ENCODE data around the gene PRELID2. TPM values are rescaled to one million over a fixed set of nuclear protein-coding genes. Genes with fewer than 3 reads are reported as not detected.

PRELID2 gene
- total RNA-seq, 4 donors from 2014 or later, result 23.9 to 143 (median 106) TPM

- no peak for DNase-seq
- Histone ChIP-seq H3K27me3 (no peaks in the 10 kb centered on the region), H3K9me3 (no peaks in the 10 kb centered on the region), H3K4me3 (peak overlapping the region in 3 of 4 donors; percentile 58 to 73 (median 72)), H3K27ac (peak overlapping the region; percentile 86 to 90 (median 88)), H3K4me1 (peaks cover 0 to 54% (median 28%) of the 10 kb centered on the region in 4 donors), H3K36me3 (no peaks in the 10 kb centered on the region)
- intact Hi-C loops (cut with DNase I; ENCODE audit: low total_unique reads) (no loop called here), in situ Hi-C loops (cut with MboI; ENCODE audit: low pct_ligation_motif_present in 1 of 4, low pct_unique_long_range_greater_than_20kb in 1 of 4, low sequenced_read_pairs in 3 of 4) (loop anchor here in 1 of 4 donors (25.0 kb wide), 1 partner anchor 1621 kb away; no protein-coding TSS in a partner anchor)
- WGBS, 2 donors (ENCODE audit: low coverage in 1 of 2), result 51 to 63% methylated on average over 9 to 10 of the region's 10 CpGs
- TF ChIP-seq POLR2AphosphoS5 (IDR thresholded peaks at IDR 0.05) (no peak), EP300 (IDR thresholded peaks at IDR 0.05; ENCODE audit: low read depth) (no peak)
- TF ChIP-seq, protein P1, sequence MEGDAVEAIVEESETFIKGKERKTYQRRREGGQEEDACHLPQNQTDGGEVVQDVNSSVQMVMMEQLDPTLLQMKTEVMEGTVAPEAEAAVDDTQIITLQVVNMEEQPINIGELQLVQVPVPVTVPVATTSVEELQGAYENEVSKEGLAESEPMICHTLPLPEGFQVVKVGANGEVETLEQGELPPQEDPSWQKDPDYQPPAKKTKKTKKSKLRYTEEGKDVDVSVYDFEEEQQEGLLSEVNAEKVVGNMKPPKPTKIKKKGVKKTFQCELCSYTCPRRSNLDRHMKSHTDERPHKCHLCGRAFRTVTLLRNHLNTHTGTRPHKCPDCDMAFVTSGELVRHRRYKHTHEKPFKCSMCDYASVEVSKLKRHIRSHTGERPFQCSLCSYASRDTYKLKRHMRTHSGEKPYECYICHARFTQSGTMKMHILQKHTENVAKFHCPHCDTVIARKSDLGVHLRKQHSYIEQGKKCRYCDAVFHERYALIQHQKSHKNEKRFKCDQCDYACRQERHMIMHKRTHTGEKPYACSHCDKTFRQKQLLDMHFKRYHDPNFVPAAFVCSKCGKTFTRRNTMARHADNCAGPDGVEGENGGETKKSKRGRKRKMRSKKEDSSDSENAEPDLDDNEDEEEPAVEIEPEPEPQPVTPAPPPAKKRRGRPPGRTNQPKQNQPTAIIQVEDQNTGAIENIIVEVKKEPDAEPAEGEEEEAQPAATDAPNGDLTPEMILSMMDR (IDR thresholded peaks at IDR 0.05), result no peak
Measured at GRCh38 chr5:145833631-145834200, 1.4 kb downstream of the PRELID2 start.

DNA sequence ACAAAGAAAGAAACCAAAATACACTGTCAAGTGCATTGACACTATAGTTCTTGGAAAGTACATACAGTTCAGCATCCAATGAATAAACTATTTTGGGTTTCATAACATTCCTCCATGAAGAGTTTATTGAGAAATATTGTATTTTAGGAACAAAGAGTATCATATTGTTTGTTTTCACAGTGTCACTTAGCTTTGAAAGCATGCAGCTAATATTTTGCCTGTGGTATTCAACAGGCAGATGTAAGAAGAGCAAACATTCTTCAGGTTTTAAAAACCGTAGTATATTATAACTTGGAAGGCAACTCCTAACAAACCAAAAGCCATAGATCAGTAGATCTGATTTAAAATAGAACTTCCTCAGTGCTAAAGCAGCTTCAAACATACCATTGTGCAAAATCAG is 4.5 kb downstream of the PRELID2 start:
- H3K27ac ChIP-seq, result peak overlapping the region in 2 of 4 donors; percentile 16 to 19
- no peaks in the 10 kb centered on the region for H3K27me3 ChIP-seq
- TF ChIP-seq, protein P1 (IDR thresholded peaks at IDR 0.05), result no peak
- no peak for TF ChIP-seq POLR2AphosphoS5 (IDR thresholded peaks at IDR 0.05)
- no peak for TF ChIP-seq POLR2A (IDR thresholded peaks at IDR 0.05)
- no peak for TF ChIP-seq EP300 (IDR thresholded peaks at IDR 0.05; ENCODE audit: low read depth)
- intact Hi-C loops (cut with DNase I; ENCODE audit: low total_unique reads) (no loop called here), in situ Hi-C loops (cut with MboI; ENCODE audit: low pct_ligation_motif_present in 1 of 4, low pct_unique_long_range_greater_than_20kb in 1 of 4, low sequenced_read_pairs in 3 of 4) (loop anchor here in 1 of 4 donors (25.0 kb wide), 1 partner anchor 1618 kb away; no protein-coding TSS in a partner anchor)
- whole genome bisulfite sequencing, 2 donors (ENCODE audit: low coverage in 1 of 2), result 14 to 17% methylated on average over 1 of the region's 1 CpG
- no peaks in the 10 kb centered on the region for H3K9me3 ChIP-seq
- H3K36me3 ChIP-seq, result no peaks in the 10 kb centered on the region
- peaks cover 0 to 46% (median 23%) of the 10 kb centered on the region in 4 donors for H3K4me1 ChIP-seq
- DNase-seq, result no peak
- no peak overlapping the region for H3K4me3 ChIP-seq

DNA sequence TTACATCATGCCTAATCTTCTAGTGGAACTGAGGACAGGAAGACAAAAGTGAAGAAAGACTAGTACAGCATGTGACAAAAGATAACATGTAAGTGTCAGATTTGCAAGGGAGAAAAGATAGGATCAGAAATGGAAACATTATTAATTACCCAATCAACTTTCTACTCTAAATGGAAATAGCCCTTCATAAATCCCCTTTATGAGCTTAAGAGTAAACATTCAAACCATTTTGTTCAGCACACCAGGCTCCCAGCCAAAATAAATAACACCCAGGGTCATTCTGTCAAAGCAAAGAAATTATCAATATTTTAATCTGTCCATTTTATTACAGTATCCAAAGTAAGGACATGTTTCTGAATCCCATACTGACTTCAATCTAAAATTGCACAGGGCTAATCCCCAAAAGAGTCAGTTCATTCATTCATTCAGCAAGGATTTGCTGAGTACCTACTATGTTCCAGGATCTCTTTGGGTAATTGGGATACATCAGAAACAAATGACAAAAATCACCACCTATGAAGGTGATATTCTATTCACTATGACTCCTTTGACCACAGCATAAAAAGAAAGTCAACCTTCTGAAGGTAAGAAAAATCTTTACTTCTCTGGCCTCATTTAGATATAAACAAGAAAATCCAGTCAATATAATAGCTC is 5.3 kb downstream of the PRELID2 start:
- no peaks in the 10 kb centered on the region for H3K9me3 ChIP-seq
- TF ChIP-seq EP300 (IDR thresholded peaks at IDR 0.05; ENCODE audit: low read depth), result no peak
- TF ChIP-seq, protein P1 (IDR thresholded peaks at IDR 0.05), result no peak
- TF ChIP-seq POLR2AphosphoS5 (IDR thresholded peaks at IDR 0.05), result no peak
- TF ChIP-seq POLR2A (IDR thresholded peaks at IDR 0.05), result no peak
- peaks cover 0 to 50% (median 22%) of the 10 kb centered on the region in 4 donors for H3K4me1 ChIP-seq
- intact Hi-C loops (cut with DNase I; ENCODE audit: low total_unique reads), result no loop called here
- H3K4me3 ChIP-seq, result no peak overlapping the region
- in situ Hi-C loops (cut with MboI; ENCODE audit: low pct_ligation_motif_present in 1 of 4, low pct_unique_long_range_greater_than_20kb in 1 of 4, low sequenced_read_pairs in 3 of 4), result loop anchor here in 1 of 4 donors (25.0 kb wide), 1 partner anchor 1618 kb away; no protein-coding TSS in a partner anchor
- no peak overlapping the region for H3K27ac ChIP-seq
- H3K27me3 ChIP-seq, result no peaks in the 10 kb centered on the region
- DNase-seq, result no peak
- no peaks in the 10 kb centered on the region for H3K36me3 ChIP-seq

DNA sequence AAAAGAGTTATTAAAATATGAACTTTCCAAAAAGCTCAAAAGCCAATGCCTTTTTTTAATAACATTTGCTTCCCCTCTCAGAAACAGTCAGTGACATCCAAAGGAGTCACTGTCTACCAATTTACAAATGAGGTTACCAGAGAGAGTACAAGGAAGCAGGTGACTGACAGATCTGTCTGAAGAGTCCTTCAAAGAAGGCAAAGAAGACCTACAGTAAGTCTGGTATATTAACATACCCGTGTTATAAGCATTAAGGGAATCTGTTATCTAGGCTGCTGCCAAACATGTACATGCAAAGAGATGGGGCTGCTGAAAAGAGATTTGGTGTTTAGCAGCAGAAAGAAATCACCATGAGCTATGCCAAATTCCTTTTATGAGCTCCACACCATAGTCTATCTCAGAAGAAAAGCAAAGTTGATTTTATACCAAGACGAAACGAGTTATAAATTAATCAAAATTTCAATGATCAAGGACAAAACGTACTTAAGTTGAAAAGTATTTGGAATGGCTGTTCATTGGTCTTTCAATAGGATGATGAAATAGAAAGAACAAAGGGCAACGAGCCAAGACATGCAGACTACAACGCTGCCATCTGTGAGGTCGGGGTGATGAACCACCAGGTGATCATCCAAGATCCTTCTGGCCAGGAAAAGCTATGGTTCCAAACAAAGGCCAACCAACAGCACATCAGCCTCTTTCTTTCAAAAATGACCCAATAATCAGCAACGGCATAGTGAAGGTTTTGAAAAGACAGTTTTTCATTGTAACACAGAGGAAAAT is 8.1 kb downstream of the PRELID2 start:
- H3K4me1 ChIP-seq, result peaks cover 0 to 34% (median 17%) of the 10 kb centered on the region in 4 donors
- 59 to 73% methylated on average over 6 to 8 of the region's 8 CpGs for WGBS, 2 donors (ENCODE audit: low coverage in 1 of 2)
- DNase-seq, result no peak
- H3K9me3 ChIP-seq, result no peaks in the 10 kb centered on the region
- no peak overlapping the region for H3K27ac ChIP-seq
- in situ Hi-C loops (cut with MboI; ENCODE audit: low pct_ligation_motif_present in 1 of 4, low pct_unique_long_range_greater_than_20kb in 1 of 4, low sequenced_read_pairs in 3 of 4) (loop anchor here in 1 of 4 donors (25.0 kb wide), 1 partner anchor 1615 kb away; no protein-coding TSS in a partner anchor), intact Hi-C loops (cut with DNase I; ENCODE audit: low total_unique reads) (no loop called here)
- no peak for TF ChIP-seq POLR2A (IDR thresholded peaks at IDR 0.05)
- TF ChIP-seq POLR2AphosphoS5 (IDR thresholded peaks at IDR 0.05), result no peak
- TF ChIP-seq EP300 (IDR thresholded peaks at IDR 0.05; ENCODE audit: low read depth), result no peak
- TF ChIP-seq, protein P1 (IDR thresholded peaks at IDR 0.05), result no peak
- H3K27me3 ChIP-seq, result no peaks in the 10 kb centered on the region
- H3K36me3 ChIP-seq, result no peaks in the 10 kb centered on the region
- H3K4me3 ChIP-seq, result no peak overlapping the region

Measured in transverse colon (tissue), 4 donors.